ENCODE measurements around the gene UBA3. TPM values are rescaled to one million over a fixed set of nuclear protein-coding genes. Genes with fewer than 3 reads are reported as not detected.

Gene UBA3
- total RNA-seq, 4 donors from 2014 or later = 30.6 to 86.0 (median 47.2) TPM

GRCh38 chr3:69107841-69108240 is 27.7 kb upstream of the UBA3 start:
- DNase-seq = no peak
- no peak for TF ChIP-seq POLR2A (IDR thresholded peaks at IDR 0.05)
- TF ChIP-seq, protein P1, sequence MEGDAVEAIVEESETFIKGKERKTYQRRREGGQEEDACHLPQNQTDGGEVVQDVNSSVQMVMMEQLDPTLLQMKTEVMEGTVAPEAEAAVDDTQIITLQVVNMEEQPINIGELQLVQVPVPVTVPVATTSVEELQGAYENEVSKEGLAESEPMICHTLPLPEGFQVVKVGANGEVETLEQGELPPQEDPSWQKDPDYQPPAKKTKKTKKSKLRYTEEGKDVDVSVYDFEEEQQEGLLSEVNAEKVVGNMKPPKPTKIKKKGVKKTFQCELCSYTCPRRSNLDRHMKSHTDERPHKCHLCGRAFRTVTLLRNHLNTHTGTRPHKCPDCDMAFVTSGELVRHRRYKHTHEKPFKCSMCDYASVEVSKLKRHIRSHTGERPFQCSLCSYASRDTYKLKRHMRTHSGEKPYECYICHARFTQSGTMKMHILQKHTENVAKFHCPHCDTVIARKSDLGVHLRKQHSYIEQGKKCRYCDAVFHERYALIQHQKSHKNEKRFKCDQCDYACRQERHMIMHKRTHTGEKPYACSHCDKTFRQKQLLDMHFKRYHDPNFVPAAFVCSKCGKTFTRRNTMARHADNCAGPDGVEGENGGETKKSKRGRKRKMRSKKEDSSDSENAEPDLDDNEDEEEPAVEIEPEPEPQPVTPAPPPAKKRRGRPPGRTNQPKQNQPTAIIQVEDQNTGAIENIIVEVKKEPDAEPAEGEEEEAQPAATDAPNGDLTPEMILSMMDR (IDR thresholded peaks at IDR 0.05) = no peak
- no peak for TF ChIP-seq POLR2AphosphoS5 (IDR thresholded peaks at IDR 0.05)
- no peak for TF ChIP-seq EP300 (IDR thresholded peaks at IDR 0.05; ENCODE audit: low read depth)
- in situ Hi-C loops (cut with MboI; ENCODE audit: low pct_ligation_motif_present in 1 of 4, low pct_unique_long_range_greater_than_20kb in 1 of 4, low sequenced_read_pairs in 3 of 4) = no loop called here
- intact Hi-C loops (cut with DNase I; ENCODE audit: low total_unique reads) = no loop called here
- H3K9me3 ChIP-seq = no peaks in the 10 kb centered on the region
- peaks cover 0 to 8% (median 0%) of the 10 kb centered on the region in 4 donors for H3K4me1 ChIP-seq
- peaks cover 0 to 27% (median 3%) of the 10 kb centered on the region in 4 donors for H3K36me3 ChIP-seq
- no peak overlapping the region for H3K4me3 ChIP-seq
- 73 to 75% methylated on average over 5 of the region's 5 CpGs for WGBS, 2 donors (ENCODE audit: low coverage in 1 of 2)
- no peak overlapping the region for H3K27ac ChIP-seq
- H3K27me3 ChIP-seq = no peaks in the 10 kb centered on the region

GRCh38 chr3:69105320-69105719 is 25.2 kb upstream of the UBA3 start:
- DNase-seq = no peak
- Histone ChIP-seq H3K36me3 (peaks cover 0 to 37% (median 8%) of the 10 kb centered on the region in 4 donors), H3K27me3 (no peaks in the 10 kb centered on the region), H3K4me3 (no peak overlapping the region), H3K4me1 (peaks cover 0 to 15% (median 0%) of the 10 kb centered on the region in 4 donors), H3K9me3 (no peaks in the 10 kb centered on the region), H3K27ac (no peak overlapping the region)
- WGBS, 2 donors (ENCODE audit: low coverage in 1 of 2) = 43 to 57% methylated on average over 3 of the region's 3 CpGs
- in situ Hi-C loops (cut with MboI; ENCODE audit: low pct_ligation_motif_present in 1 of 4, low pct_unique_long_range_greater_than_20kb in 1 of 4, low sequenced_read_pairs in 3 of 4) (no loop called here), intact Hi-C loops (cut with DNase I; ENCODE audit: low total_unique reads) (no loop called here)
- TF ChIP-seq EP300 (IDR thresholded peaks at IDR 0.05; ENCODE audit: low read depth) (no peak), POLR2AphosphoS5 (IDR thresholded peaks at IDR 0.05) (no peak), POLR2A (IDR thresholded peaks at IDR 0.05) (no peak)
- TF ChIP-seq, protein P1 (IDR thresholded peaks at IDR 0.05) = no peak

GRCh38 chr3:69104586-69104985 is 24.4 kb upstream of the UBA3 start:
- no peak for DNase-seq
- Histone ChIP-seq H3K36me3 (peaks cover 0 to 41% (median 8%) of the 10 kb centered on the region in 4 donors), H3K27ac (no peak overlapping the region), H3K27me3 (no peaks in the 10 kb centered on the region), H3K9me3 (no peaks in the 10 kb centered on the region), H3K4me3 (no peak overlapping the region), H3K4me1 (peaks cover 0 to 18% (median 0%) of the 10 kb centered on the region in 4 donors)
- in situ Hi-C loops (cut with MboI; ENCODE audit: low pct_ligation_motif_present in 1 of 4, low pct_unique_long_range_greater_than_20kb in 1 of 4, low sequenced_read_pairs in 3 of 4) (no loop called here), intact Hi-C loops (cut with DNase I; ENCODE audit: low total_unique reads) (no loop called here)
- TF ChIP-seq, protein P1 (IDR thresholded peaks at IDR 0.05) = no peak
- TF ChIP-seq POLR2AphosphoS5 (IDR thresholded peaks at IDR 0.05) (no peak), POLR2A (IDR thresholded peaks at IDR 0.05) (no peak), EP300 (IDR thresholded peaks at IDR 0.05; ENCODE audit: low read depth) (no peak)
- 84 to 88% methylated on average over 7 to 8 of the region's 8 CpGs for WGBS, 2 donors (ENCODE audit: low coverage in 1 of 2)

DNA sequence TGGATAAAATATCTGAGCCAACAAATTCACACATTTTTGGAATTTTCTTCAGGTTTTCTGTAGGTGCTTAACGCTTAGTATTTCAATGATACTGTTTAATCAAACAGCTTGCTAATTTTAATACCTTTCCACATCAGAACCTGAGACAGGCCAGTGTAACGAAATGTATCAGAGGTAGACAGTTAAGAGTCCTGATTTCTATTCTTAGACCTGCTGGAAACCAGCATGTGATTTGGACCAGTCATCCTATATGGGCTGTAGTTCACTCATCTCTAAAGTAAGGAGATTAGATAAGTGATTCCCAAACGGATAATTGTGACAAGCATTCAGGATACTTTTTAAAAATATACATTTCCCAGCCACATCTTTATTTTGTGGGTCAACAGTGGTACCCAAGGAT is 23.0 kb upstream of the UBA3 start:
- Histone ChIP-seq H3K36me3 (peaks cover 0 to 41% (median 8%) of the 10 kb centered on the region in 4 donors), H3K27ac (no peak overlapping the region), H3K4me3 (no peak overlapping the region), H3K9me3 (no peaks in the 10 kb centered on the region), H3K27me3 (no peaks in the 10 kb centered on the region), H3K4me1 (peaks cover 0 to 27% (median 0%) of the 10 kb centered on the region in 4 donors)
- DNase-seq = no peak
- in situ Hi-C loops (cut with MboI; ENCODE audit: low pct_ligation_motif_present in 1 of 4, low pct_unique_long_range_greater_than_20kb in 1 of 4, low sequenced_read_pairs in 3 of 4) (no loop called here), intact Hi-C loops (cut with DNase I; ENCODE audit: low total_unique reads) (no loop called here)
- 88 to 89% methylated on average over 3 of the region's 3 CpGs for WGBS, 2 donors (ENCODE audit: low coverage in 1 of 2)
- TF ChIP-seq POLR2AphosphoS5 (IDR thresholded peaks at IDR 0.05) (no peak), EP300 (IDR thresholded peaks at IDR 0.05; ENCODE audit: low read depth) (no peak), POLR2A (IDR thresholded peaks at IDR 0.05) (no peak)
- TF ChIP-seq, protein P1 (IDR thresholded peaks at IDR 0.05) = no peak

All from transverse colon (tissue), 4 donors.